ENCODE data around the gene SPAG16.

DNA sequence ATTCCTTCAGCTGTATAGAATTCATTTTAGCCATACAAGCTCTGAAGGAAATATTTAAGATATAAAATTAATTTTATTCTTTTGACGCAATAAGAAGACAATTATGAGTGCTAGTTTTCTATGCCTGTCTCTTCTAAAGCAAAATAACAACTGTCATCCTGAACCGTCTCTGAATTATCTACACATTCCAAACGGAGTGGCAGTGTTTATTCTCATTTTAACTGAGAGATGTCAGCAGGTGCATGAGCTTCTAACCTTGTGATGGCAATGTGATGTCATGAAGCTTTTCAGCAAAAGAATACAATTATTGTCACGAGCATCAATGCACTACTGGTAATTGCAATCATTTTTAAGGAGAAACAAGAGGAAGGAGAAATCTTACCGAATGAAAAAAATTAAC, 274.8 kb downstream of the SPAG16 start:
- TF ChIP-seq, protein P1, sequence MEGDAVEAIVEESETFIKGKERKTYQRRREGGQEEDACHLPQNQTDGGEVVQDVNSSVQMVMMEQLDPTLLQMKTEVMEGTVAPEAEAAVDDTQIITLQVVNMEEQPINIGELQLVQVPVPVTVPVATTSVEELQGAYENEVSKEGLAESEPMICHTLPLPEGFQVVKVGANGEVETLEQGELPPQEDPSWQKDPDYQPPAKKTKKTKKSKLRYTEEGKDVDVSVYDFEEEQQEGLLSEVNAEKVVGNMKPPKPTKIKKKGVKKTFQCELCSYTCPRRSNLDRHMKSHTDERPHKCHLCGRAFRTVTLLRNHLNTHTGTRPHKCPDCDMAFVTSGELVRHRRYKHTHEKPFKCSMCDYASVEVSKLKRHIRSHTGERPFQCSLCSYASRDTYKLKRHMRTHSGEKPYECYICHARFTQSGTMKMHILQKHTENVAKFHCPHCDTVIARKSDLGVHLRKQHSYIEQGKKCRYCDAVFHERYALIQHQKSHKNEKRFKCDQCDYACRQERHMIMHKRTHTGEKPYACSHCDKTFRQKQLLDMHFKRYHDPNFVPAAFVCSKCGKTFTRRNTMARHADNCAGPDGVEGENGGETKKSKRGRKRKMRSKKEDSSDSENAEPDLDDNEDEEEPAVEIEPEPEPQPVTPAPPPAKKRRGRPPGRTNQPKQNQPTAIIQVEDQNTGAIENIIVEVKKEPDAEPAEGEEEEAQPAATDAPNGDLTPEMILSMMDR (CRISPR knock-in tag; IDR thresholded peaks at IDR 0.05) = no peak
- TF ChIP-seq TBP (CRISPR knock-in tag; IDR thresholded peaks at IDR 0.05) (no peak), POLR2AphosphoS5 (IDR thresholded peaks at IDR 0.05; ENCODE audit: low read depth, low read length) (no peak), MTF2 (CRISPR knock-in tag; IDR thresholded peaks at IDR 0.05; ENCODE audit: borderline replicate concordance) (no peak), ZNF777 (CRISPR knock-in tag; IDR thresholded peaks at IDR 0.05) (no peak), KDM1A (CRISPR knock-in tag; IDR thresholded peaks at IDR 0.05) (no peak), CBFB (CRISPR knock-in tag; IDR thresholded peaks at IDR 0.05) (no peak), STAT5B (CRISPR knock-in tag; IDR thresholded peaks at IDR 0.05) (no peak)
- TF ChIP-seq, protein P2, sequence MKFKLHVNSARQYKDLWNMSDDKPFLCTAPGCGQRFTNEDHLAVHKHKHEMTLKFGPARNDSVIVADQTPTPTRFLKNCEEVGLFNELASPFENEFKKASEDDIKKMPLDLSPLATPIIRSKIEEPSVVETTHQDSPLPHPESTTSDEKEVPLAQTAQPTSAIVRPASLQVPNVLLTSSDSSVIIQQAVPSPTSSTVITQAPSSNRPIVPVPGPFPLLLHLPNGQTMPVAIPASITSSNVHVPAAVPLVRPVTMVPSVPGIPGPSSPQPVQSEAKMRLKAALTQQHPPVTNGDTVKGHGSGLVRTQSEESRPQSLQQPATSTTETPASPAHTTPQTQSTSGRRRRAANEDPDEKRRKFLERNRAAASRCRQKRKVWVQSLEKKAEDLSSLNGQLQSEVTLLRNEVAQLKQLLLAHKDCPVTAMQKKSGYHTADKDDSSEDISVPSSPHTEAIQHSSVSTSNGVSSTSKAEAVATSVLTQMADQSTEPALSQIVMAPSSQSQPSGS (CRISPR knock-in tag; IDR thresholded peaks at IDR 0.05) = no peak
- TF ChIP-seq, protein P3, sequence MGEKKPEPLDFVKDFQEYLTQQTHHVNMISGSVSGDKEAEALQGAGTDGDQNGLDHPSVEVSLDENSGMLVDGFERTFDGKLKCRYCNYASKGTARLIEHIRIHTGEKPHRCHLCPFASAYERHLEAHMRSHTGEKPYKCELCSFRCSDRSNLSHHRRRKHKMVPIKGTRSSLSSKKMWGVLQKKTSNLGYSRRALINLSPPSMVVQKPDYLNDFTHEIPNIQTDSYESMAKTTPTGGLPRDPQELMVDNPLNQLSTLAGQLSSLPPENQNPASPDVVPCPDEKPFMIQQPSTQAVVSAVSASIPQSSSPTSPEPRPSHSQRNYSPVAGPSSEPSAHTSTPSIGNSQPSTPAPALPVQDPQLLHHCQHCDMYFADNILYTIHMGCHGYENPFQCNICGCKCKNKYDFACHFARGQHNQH (CRISPR knock-in tag; IDR thresholded peaks at IDR 0.05) = no peak
